SK-N-SH (cell line): ENCODE data around the gene SMPDL3B. TPM values are rescaled to one million over a fixed set of nuclear protein-coding genes. Genes with fewer than 3 reads are reported as not detected.

Source experiments
- CTCF ChIA-PET: fragments of 300-600, 350-600 bp; formaldehyde crosslinking; extraction: SDS; loops from one replicate; lab custom pipeline; 2021; lab: Yijun Ruan, JAX
- POLR2A ChIA-PET: fragments of 350-600 bp; sonication (Branson Sonifier 250); formaldehyde crosslinking; extraction: SDS; loops from one replicate; lab custom pipeline; 2020; ENCODE audit warnings: antibody characterized with exemption, inconsistent platforms; lab: Yijun Ruan, JAX
- DNase-seq: peaks from one replicate; pipeline ENCODE4 v3.0.0; 2012
- H2AFZ ChIP-seq: fragments of 200-600 bp; sonication (generic); 2 replicates; pipeline ENCODE4 v1.8.1; 2016; ENCODE audit warnings: antibody characterized with exemption, mild to moderate bottlenecking, low read depth
- H3F3A ChIP-seq: fragments of 200-600 bp; sonication (generic); replicated peaks from 2 replicates; pipeline ENCODE3; 2016; ENCODE audit warnings: antibody characterized with exemption, mild to moderate bottlenecking; ENCODE audit not compliant: insufficient read depth
- H3K27ac ChIP-seq, 2 experiments: fragments of 200-500 bp in 1 of 2; fragments of 200-600 bp in 1 of 2; sonication (Bioruptor generic) in 1 of 2; sonication (generic), shearing (Covaris generic) in 1 of 2; 2 replicates each; pipeline versions ENCODE4 v1.5.1 to v1.6.1; 2014 to 2016; ENCODE audit warnings: low read depth in 2 of 2, inconsistent platforms in 1 of 2, low read length in 1 of 2, mild to moderate bottlenecking in 1 of 2, mixed read lengths in 1 of 2
- H3K27me3 ChIP-seq: fragments of 200-600 bp; sonication (generic), shearing (Covaris generic); 2 replicates; pipeline ENCODE4 v1.6.1; 2016; ENCODE audit warnings: mixed run types; ENCODE audit not compliant: insufficient read depth
- H3K36me3 ChIP-seq, 2 experiments: fragments of 200-500 bp in 1 of 2; fragments of 200-600 bp in 1 of 2; sonication (Bioruptor generic) in 1 of 2; sonication (generic) in 1 of 2; replicated peaks in 1 of 2; 2 replicates each; pipeline versions ENCODE3 to v1.5.1; 2014 to 2016; ENCODE audit warnings: low read length in 1 of 2, mild to moderate bottlenecking in 1 of 2; ENCODE audit not compliant: insufficient read depth in 2 of 2, control insufficient read depth in 1 of 2
- H3K4me1 ChIP-seq, 2 experiments: fragments of 200-500 bp in 1 of 2; fragments of 200-600 bp in 1 of 2; sonication (Bioruptor generic) in 1 of 2; sonication (generic), shearing (Covaris generic) in 1 of 2; 2 replicates each; pipeline versions ENCODE4 v1.5.1 to v1.6.1; 2014 to 2016; ENCODE audit warnings: low read depth in 1 of 2, low read length in 1 of 2, mixed run types in 1 of 2; ENCODE audit not compliant: insufficient read depth in 2 of 2, control insufficient read depth in 1 of 2
- H3K4me2 ChIP-seq: fragments of 200-600 bp; sonication (generic), shearing (Covaris generic); 2 replicates; pipeline ENCODE4 v1.6.1; 2017; ENCODE audit warnings: mixed run types
- H3K4me3 ChIP-seq, 2 experiments: fragments of 200-500 bp in 1 of 2; fragments of 200-600 bp in 1 of 2; sonication (Bioruptor generic) in 1 of 2; sonication (generic), shearing (Covaris generic) in 1 of 2; 2 replicates each; pipeline versions ENCODE4 v1.5.1 to v1.8.1; 2014 to 2016; ENCODE audit warnings: low read depth in 2 of 2, inconsistent platforms in 1 of 2, low read length in 1 of 2, mild to moderate bottlenecking in 1 of 2, mixed read lengths in 1 of 2, moderate library complexity in 1 of 2
- H3K79me2 ChIP-seq: fragments of 200-600 bp; sonication (generic); 2 replicates; pipeline ENCODE4 v1.8.1; 2017; ENCODE audit warnings: mild to moderate bottlenecking; ENCODE audit not compliant: insufficient read depth
- H3K9ac ChIP-seq: fragments of 200-600 bp; sonication (generic); 2 replicates; pipeline ENCODE4 v1.6.1; 2017; ENCODE audit warnings: mixed run types
- H3K9me2 ChIP-seq: fragments of 200-600 bp; sonication (generic); 2 replicates; pipeline ENCODE4 v1.6.1; 2017; ENCODE audit warnings: mixed run types
- H3K9me3 ChIP-seq: fragments of 200-600 bp; sonication (generic); 2 replicates; pipeline ENCODE4 v1.6.1; 2017; ENCODE audit warnings: mixed run types, mild to moderate bottlenecking, moderate library complexity
- H4K20me1 ChIP-seq: fragments of 200-600 bp; sonication (generic); 2 replicates; pipeline ENCODE4 v1.6.1; 2017; ENCODE audit warnings: mild to moderate bottlenecking, mixed run types; ENCODE audit not compliant: insufficient read depth
- CHD2 ChIP-seq: fragments of 150-350 bp; IDR thresholded peaks from 2 replicates; pipeline ENCODE4 v1.6.1; 2018; ENCODE audit warnings: low read length; ENCODE audit not compliant: partially characterized antibody
- FOSL2 ChIP-seq: IDR thresholded peaks from 2 replicates; pipeline ENCODE4 v1.4.0; 2012; ENCODE audit warnings: low read depth, mild to moderate bottlenecking, moderate library complexity, borderline replicate concordance
- FOXM1 ChIP-seq: IDR thresholded peaks from 2 replicates; pipeline ENCODE4 v1.4.0; 2012; ENCODE audit warnings: low read depth, mild to moderate bottlenecking
- JUND ChIP-seq: IDR thresholded peaks from 2 replicates; pipeline ENCODE4 v1.4.0; 2012
- MEF2A ChIP-seq: IDR thresholded peaks from 2 replicates; pipeline ENCODE4 v1.4.0; 2012; ENCODE audit warnings: low read depth, borderline replicate concordance
- NFIC ChIP-seq: IDR thresholded peaks from 2 replicates; pipeline ENCODE4 v1.4.0; 2012; ENCODE audit warnings: borderline replicate concordance
- RAD21 ChIP-seq: IDR thresholded peaks from 2 replicates; pipeline ENCODE4 v1.6.1; 2012; ENCODE audit warnings: mild to moderate bottlenecking, low read length
- RCOR1 ChIP-seq: fragments of 150-350 bp; IDR thresholded peaks from 2 replicates; pipeline ENCODE4 v1.6.1; 2017; ENCODE audit warnings: antibody characterized with exemption, low read length
- RXRA ChIP-seq: IDR thresholded peaks from 2 replicates; pipeline ENCODE4 v1.4.0; 2012; ENCODE audit warnings: low read depth, mild to moderate bottlenecking, borderline replicate concordance
- TAF1 ChIP-seq: IDR thresholded peaks from 2 replicates; pipeline ENCODE4 v1.6.1; 2012; ENCODE audit warnings: low read depth, mild to moderate bottlenecking, low read length, moderate library complexity, borderline replicate concordance
- TCF12 ChIP-seq: IDR thresholded peaks from 2 replicates; pipeline ENCODE4 v1.4.0; 2012
- TEAD4 ChIP-seq: IDR thresholded peaks from 2 replicates; pipeline ENCODE4 v1.4.0; 2012; ENCODE audit warnings: mild to moderate bottlenecking, borderline replicate concordance; ENCODE audit not compliant: insufficient read depth
- WGBS: methylation state at CpG from one replicate; pipeline ENCODE4 v1.1.6; 2017; ENCODE audit warnings: low lambda C conversion rate; 5-methylcytosine and 5-hydroxymethylcytosine counted together
- polyA plus RNA-seq, 3 experiments: library from polyadenylated mRNA; depleted of rRNA; stranded (reverse); fragments of >200 nt; gene quantifications; 2 replicates each; pipeline ENCODE4 v1.2.3, GENCODE V29; 2012
- TF ChIP-seq, protein P1 (sequence below): IDR thresholded peaks from 2 replicates; pipeline ENCODE4 v1.4.0; 2012; ENCODE audit warnings: low read depth
- TF ChIP-seq, protein P2 (sequence below): fragments of 150-350 bp; IDR thresholded peaks from 2 replicates; pipeline ENCODE4 v1.6.1; 2017; ENCODE audit warnings: antibody characterized with exemption, low read length, low read depth, borderline replicate concordance

The SMPDL3B gene
- polyA plus RNA-seq, 1 of the 3 experiments (the other 2 are of a cell fraction) = 0.95 TPM

DNA sequence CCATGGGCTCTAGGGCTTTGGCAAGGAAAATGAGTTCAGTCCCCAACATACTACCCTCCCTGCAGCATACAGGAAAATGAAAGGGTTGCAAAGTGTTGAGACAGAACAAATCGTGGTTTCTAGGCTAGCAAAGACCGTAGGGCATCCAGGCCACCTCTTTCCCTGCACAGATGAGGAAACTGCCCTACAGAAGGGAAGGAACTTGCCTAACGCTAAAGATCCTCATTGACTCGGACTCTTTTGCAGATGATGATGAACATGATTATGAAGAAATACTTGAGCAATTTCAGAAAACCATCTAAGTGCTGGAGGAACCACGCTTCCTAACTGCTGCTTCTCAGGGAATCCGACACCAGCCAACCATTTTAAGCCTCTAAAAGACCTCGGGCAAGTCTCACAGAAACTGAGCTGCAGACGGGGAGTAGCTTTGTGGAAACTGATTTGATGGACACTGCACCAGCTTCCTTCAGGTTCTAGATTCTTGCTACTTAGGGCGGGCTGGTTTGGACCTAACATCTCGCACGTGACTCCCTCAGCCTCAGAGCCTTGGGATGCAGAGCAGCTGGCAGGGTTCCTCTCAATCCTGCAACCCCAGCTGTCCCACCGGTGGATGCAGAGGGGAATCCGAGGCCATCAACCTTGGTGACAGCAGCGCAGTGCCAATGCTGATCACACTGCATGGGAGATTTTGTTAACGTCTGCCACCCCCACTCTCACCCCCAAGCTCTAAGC is 49.0 kb upstream of the SMPDL3B start:
- CTCF ChIA-PET = interaction anchor here (1.0 kb wide), 1 partner anchor 28 kb away, joined by 4 read pairs; no protein-coding TSS in a partner anchor
- no peak for DNase-seq
- Histone ChIP-seq H3K27ac (no peak overlapping the region), H3K9me2 (no peaks in the 10 kb centered on the region), H3K9me3 (no peaks in the 10 kb centered on the region), H3K79me2 (no peaks in the 10 kb centered on the region), H3K27me3 (no peaks in the 10 kb centered on the region), H3K4me2 (no peak overlapping the region), H2AFZ (no peak overlapping the region), H4K20me1 (no peaks in the 10 kb centered on the region), H3K4me1 (no peaks in the 10 kb centered on the region), H3K9ac (no peak overlapping the region), H3K36me3 (peaks cover 6 to 7% of the 10 kb centered on the region in 2 experiments), H3F3A (no peaks in the 10 kb centered on the region)
- 93% methylated on average over 11 of the region's 15 CpGs for WGBS
- POLR2A ChIA-PET = no interaction called here
- TF ChIP-seq RCOR1 (no peak), RAD21 (no peak), TAF1 (no peak), CHD2 (no peak), FOSL2 (no peak)
- TF ChIP-seq, protein P1, sequence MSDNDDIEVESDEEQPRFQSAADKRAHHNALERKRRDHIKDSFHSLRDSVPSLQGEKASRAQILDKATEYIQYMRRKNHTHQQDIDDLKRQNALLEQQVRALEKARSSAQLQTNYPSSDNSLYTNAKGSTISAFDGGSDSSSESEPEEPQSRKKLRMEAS = no peak
- TF ChIP-seq, all 33 proteins: peak for 0
- no peak overlapping the region for H3K4me3 ChIP-seq

DNA sequence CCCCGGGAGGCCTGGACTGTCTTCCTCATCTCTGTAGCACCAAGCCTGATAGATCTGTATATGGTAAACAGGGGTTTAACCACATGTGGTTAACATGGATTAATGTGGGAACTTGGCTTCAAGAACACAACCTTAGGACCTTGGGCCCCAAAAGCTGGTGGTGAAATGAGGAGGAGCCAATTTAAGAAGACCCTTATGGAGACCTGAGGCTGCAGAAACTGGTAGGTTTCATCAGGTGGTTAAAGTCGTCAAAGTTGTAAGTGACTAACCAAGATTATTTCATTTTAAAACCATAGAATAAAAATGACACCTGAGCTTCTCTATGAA is 48.5 kb upstream of the SMPDL3B start:
- TF ChIP-seq RXRA (no peak), NFIC (no peak), TCF12 (no peak), MEF2A (no peak), FOXM1 (no peak), TEAD4 (no peak), JUND (no peak)
- TF ChIP-seq, protein P1 = no peak
- TF ChIP-seq, protein P2, sequence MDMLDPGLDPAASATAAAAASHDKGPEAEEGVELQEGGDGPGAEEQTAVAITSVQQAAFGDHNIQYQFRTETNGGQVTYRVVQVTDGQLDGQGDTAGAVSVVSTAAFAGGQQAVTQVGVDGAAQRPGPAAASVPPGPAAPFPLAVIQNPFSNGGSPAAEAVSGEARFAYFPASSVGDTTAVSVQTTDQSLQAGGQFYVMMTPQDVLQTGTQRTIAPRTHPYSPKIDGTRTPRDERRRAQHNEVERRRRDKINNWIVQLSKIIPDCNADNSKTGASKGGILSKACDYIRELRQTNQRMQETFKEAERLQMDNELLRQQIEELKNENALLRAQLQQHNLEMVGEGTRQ = no peak
- no peak overlapping the region for H3K4me3 ChIP-seq
- H4K20me1 ChIP-seq = no peaks in the 10 kb centered on the region
- 94% methylated on average over 2 of the region's 2 CpGs for WGBS
- H3K79me2 ChIP-seq = no peaks in the 10 kb centered on the region
- no peak overlapping the region for H3K9ac ChIP-seq
- H3K4me1 ChIP-seq = no peaks in the 10 kb centered on the region
- H3K27ac ChIP-seq = no peak overlapping the region
- CTCF ChIA-PET = interaction anchor here (1.0 kb wide), 1 partner anchor 29 kb away, joined by 4 read pairs; no protein-coding TSS in a partner anchor
- no peaks in the 10 kb centered on the region for H3K9me2 ChIP-seq
- H3K27me3 ChIP-seq = no peaks in the 10 kb centered on the region
- no peak for DNase-seq
- POLR2A ChIA-PET = no interaction called here
- no peaks in the 10 kb centered on the region for H3F3A ChIP-seq
- H2AFZ ChIP-seq = no peak overlapping the region
- no peaks in the 10 kb centered on the region for H3K9me3 ChIP-seq
- H3K36me3 ChIP-seq = peaks cover 7 to 11% of the 10 kb centered on the region in 2 experiments
- H3K4me2 ChIP-seq = no peak overlapping the region
